H54 (cell line): Measurements from ENCODE around the gene FLRT1.

Experiments used
- DNase-seq: peaks from one replicate; pipeline ENCODE4 v3.0.0; 2011; ENCODE audit warnings: low spot score, mixed read lengths; ENCODE audit not compliant: insufficient read length
- FAIRE-seq: peaks from 3 replicates; lab custom pipeline; 2011; peaks lifted over from hg19 to GRCh38; lab: Jason Lieb, UNC
- POLR2A ChIP-seq: IDR thresholded peaks from 2 replicates; pipeline ENCODE4 v1.6.1; 2011; ENCODE audit warnings: low read depth, mild to moderate bottlenecking, low read length

FLRT1 gene

GRCh38 chr11:64000740-64001483 lies 34.8 kb upstream of the FLRT1 start:
- TF ChIP-seq POLR2A: no peak
- no peak for FAIRE-seq
- no peak for DNase-seq

DNA sequence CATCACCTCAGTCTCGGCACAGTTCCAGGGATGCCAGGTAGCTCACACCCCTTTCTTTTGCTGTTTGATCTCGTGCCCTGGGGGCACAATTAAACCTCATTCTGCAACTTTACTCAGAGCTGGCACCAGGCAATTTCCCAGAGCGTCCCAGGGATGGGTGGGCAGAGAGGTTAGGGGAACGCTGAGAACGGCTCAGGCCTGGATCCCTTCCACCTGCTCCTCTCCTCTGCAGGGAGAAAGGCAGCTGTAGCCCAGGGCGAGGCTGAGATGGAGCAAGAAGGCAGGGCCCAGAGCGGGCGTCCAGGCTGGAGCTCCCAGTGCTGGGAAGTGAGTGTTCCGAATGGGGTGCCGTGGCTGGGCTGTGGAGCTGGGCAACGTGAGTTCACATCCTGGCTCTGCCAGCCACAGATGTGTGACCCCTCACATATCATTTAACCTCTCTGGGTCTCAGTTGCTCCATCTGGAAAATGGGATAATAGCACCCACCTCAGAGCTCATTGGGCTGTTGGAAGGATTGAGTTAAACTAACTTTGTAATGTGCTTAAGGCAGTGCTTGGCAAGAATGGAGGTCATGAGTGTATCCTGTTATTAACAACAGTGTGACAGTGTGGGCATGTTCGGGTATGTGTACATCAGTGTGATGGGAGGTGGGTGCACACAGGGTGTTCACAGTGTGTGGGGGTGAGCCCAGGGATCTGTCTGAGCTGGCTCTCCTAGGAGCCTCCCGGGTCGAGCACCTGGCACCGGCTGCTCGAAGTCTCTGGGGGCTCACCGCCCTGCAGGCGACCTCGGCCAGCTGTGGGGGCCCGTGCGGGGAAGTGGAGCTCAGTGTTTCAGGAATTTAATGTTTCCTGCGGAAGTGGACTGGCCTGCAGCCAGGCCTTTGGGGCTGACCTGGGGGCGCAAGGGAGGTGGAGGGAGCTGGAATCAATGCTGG lies 34.0 kb upstream of the FLRT1 start:
- DNase-seq (no peak), FAIRE-seq (no peak)

GRCh38 chr11:64003807-64004589 lies 31.7 kb upstream of the FLRT1 start:
- no peak for TF ChIP-seq POLR2A
- FAIRE-seq: no peak
- DNase-seq: no peak

More for the DNA sequence above, 34.0 kb upstream of the FLRT1 start:
- no peak for TF ChIP-seq POLR2A

DNA sequence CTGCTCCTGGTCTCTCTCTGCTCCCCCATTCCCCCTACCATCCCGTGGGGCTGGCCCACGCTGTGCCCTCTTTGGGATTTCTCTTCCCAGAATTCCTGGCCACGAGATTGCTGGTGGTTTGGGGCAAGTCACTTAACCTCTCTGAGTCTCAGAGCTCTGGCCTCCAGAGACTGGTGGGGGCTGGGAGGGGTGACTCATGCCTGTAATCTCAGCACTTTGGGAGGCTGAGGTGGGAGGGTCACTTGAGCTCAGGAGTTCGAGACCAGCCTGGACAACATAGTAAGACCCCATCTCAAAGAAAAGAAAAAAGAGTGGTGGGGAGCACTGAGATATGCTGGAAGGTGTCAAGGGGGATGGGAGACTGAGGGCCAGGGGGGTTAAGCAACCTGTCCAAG lies 31.1 kb upstream of the FLRT1 start:
- TF ChIP-seq POLR2A: no peak
- no peak for DNase-seq
- FAIRE-seq: no peak

DNA sequence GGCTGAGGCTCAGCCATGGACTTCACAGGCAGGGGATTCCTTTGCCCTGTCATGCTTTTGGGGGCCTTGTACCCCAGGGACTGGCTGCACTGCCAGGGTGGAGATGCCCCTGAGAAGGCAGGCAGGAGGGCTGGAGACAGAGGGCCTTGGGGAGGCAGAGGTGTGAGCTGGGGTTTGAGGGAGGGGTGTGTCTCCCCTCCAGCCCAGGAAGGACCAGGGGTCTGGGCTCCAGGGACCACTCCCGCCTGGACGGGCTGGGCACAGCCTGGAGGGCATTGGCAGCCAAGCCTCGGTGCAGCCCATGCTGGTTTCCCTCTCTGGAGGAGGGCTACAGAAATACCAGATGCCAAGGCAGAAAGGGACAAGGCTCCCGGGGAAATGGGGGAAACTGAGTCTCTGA lies 30.0 kb upstream of the FLRT1 start:
- FAIRE-seq (no peak), DNase-seq (no peak)
- TF ChIP-seq POLR2A: no peak

GRCh38 chr11:64006398-64006797 lies 29.3 kb upstream of the FLRT1 start:
- FAIRE-seq: no peak
- no peak for TF ChIP-seq POLR2A
- no peak for DNase-seq

DNA sequence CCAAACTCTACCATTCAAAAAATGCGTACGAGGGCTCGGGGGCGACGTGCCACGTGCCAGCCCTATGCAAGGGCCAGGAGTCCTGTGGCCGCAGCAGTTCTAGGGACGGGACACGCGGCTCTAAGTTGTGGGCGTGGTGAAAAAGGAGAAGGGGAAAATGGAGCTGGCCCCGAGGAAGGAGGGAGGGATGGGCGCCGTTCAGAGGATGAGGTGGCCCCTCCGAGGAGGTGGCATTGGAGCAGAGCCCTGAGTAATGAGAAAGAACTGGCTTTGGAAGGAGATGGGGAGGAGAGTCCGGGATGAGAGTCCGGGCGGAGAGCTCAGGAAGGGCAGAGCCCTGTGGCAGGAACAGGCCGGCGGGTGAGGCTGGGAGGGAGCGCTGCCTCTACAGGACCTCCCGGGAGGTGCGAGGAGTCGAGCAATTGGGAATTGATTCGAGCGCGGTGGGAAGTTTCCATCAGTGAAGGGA lies 28.5 kb upstream of the FLRT1 start:
- no peak for TF ChIP-seq POLR2A
- no peak for DNase-seq
- FAIRE-seq: no peak

DNA sequence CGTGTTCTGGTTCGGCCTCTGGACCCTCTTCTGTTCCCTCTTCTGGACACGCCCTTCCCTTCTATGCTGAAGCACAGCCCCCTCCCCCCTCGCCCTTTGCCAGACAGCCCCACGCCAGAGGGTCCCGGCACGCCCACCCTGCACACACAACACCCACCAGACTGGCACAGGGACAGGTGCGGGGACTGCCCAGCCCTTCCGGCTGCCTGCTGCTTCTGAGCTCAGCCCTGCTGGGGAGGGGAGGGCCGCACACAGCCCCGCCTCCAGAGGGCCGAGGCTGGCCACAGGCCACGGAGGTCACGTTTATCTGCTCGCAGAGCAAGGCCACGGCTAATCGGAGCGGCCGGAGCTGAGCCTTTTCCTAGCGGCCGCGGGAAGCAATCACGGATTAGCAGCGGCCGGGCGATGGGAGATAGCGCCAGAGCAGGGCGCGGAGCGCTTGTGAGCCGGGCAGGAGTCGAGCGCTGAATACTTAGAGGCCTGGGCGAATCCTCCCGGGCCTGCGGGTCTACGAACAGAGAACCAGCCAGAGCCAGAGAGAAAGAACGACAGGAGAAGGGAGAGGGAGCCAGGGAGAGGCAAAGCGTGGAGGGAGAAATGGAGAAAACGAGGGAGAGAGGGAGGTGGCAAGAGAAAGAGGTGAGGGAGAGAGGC lies 28.0 kb upstream of the FLRT1 start:
- DNase-seq (no peak), FAIRE-seq (no peak)
- no peak for TF ChIP-seq POLR2A

GRCh38 chr11:64008283-64008913 lies 27.3 kb upstream of the FLRT1 start:
- FAIRE-seq (no peak), DNase-seq (no peak)
- no peak for TF ChIP-seq POLR2A

DNA sequence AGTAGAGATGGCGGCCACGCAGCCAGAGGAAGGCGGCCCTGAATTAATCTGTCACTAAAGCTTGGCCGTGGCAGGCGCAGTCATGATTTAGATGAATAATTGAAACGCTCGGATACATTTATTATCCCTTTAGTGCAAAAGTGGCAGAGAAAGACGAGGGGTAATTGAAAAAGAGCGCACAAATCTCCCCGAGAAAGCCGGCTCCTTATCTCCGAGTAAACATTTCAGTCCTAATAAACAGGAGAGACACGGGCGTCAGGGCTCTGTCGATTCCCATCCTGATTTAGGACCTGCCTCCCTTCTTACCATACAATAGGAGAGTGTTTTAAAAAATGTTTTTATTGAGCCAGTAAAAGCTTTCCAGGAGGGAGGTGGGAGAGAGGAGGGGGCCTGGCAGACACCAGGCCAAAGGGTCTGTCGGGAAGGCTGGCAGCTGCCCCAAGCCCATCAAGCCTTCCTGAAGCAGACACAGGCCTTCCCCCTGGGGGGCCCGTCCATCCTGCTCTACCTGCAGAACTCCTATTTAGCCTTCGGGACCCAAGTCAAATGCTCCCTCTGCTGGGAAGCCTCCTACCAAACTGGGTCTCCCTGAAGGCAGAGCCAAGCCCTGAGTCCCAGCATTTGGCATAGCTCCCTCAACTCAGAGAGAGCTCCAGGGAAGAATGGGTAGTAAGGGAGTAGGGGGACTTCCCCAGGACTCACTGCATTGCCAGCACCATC lies 26.7 kb upstream of the FLRT1 start:
- no peak for TF ChIP-seq POLR2A
- no peak for FAIRE-seq
- DNase-seq: no peak

GRCh38 chr11:64009710-64010109 lies 26.0 kb upstream of the FLRT1 start:
- FAIRE-seq (no peak), DNase-seq (no peak)
- no peak for TF ChIP-seq POLR2A

GRCh38 chr11:64010783-64011182 lies 24.9 kb upstream of the FLRT1 start:
- TF ChIP-seq POLR2A: no peak
- FAIRE-seq: no peak
- DNase-seq: no peak

DNA sequence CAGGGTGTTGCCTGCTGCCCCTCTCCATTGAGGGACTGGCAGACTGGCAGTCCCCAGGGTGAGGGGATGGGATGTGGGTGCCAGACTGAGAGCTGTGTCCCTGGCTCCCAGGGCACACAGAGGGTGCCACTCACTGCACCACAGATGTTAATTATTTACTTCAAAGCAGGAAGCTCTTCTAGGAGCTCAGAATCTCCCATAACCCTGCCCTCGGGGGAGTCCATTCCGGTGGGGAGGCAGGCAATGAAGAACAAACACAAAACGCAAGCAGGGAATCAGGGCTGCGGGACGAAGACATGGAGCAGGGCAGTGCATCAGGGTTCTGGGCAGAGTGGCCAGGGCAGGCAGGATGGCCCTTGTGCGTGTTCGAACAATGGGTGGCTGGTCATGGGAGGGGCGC lies 24.4 kb upstream of the FLRT1 start:
- TF ChIP-seq POLR2A: no peak
- no peak for FAIRE-seq
- no peak for DNase-seq
